Measurements from ENCODE around the gene CNKSR3.

Gene CNKSR3

DNA sequence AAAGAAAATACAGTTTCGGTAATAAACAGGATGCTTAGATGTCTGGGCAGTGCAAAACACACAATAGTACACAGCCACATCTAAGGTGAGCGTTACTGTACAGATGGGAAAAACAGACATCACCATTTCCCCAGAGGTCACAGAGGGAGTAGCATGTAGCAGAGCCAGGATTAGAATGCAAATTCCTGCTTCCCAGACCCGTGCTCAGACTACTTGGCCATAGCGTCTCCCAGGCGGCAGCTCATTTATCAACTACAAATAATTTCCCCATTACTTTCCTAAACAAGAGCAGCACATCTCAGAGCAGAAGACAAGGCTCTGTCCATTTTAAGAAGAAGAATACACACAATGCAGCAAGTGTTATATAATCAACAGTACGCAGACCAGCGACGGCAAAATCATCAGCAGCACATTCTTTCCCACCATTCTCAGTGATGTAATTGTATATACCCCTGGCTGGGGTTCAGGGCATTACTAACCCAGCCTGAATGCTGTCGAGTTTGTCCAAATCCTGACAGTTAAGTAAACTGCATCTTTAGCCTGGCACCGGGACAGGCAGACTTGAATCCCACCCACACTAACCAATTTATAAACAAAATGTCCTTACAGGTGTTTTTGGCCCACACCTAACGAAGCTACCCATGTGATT is 61.9 kb downstream of the CNKSR3 start:
- no peak for DNase-seq

GRCh38 chr6:154447954-154448353 is 62.5 kb downstream of the CNKSR3 start:
- DNase-seq = no peak

DNA sequence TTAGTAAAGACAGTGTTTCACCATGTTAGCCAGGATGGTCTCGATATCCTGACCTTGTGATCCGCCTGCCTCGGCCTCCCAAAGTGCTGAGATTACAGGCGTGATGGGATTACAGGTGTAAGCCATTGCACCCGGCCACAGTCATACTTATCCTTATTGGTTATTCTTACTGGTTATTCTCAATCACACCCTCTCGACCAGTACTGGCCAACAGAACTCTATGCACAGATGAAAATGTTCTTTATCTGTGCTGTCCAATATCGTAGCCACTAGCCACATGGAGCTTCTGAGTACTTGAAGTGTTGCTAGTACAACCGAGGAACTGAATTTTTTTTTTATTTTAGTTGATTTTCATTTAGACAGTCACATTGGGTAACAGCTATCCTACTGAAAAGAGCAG is 63.5 kb downstream of the CNKSR3 start:
- DNase-seq = no peak

DNA sequence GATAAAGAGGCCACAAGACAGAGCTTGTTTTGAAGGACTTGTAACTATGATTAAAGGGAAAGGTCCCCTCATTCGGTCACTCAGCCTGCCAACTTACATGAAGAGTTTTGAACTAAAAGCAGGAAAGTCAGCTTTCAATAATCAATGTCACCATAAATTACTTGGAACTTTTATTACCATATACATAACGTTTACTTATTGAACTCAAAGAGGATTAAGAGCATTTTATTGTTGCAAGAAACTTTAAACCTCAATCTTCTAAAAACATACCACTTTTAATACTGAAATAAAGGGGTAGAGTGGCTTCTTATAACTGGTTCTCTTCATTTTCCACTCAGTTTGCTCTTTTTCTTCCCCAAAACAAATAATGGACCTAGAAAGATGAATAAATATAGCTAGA is 65.1 kb downstream of the CNKSR3 start:
- no peak for DNase-seq

GRCh38 chr6:154441995-154442310 is 68.5 kb downstream of the CNKSR3 start:
- no peak for DNase-seq

GRCh38 chr6:154440422-154441043 is 70.0 kb downstream of the CNKSR3 start:
- no peak for DNase-seq

GRCh38 chr6:154440022-154440421 is 70.5 kb downstream of the CNKSR3 start:
- no peak for DNase-seq

- DNase-seq = no peak
Observed at GRCh38 chr6:154438882-154439415, 71.5 kb downstream of the CNKSR3 start.

DNA sequence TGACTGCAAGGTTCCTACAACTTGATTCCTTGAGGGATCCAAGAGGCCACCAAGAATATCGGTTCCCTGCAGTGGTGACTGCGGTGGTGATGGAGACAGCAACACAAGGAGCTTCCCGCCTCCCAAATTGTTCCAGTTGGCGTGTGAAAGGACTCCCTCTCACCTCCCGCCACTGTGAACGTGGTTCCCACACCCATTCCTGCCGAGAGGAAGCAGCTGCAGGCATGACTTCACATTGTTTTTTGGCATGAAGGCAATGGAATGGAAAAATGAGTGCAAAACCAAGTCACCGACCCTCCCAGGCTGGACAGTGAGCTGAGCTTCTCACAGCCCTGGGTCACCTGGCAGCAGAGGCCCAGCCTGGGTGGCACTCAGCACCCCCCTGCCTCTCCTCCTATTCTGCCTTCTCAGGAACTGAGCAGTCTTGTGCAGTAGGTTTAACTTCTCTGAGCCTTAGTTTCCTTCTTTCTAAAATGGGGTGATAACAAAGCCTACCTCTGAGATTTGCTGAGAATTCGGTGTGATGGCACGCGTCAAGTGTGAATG is 75.0 kb downstream of the CNKSR3 start:
- no peak for DNase-seq

- DNase-seq = no peak
Observed at GRCh38 chr6:154434662-154435061, 75.8 kb downstream of the CNKSR3 start.

GRCh38 chr6:154433477-154434241 is 76.8 kb downstream of the CNKSR3 start:
- DNase-seq = no peak

- no peak for DNase-seq
Observed at GRCh38 chr6:154432533-154433476, 77.7 kb downstream of the CNKSR3 start.

GRCh38 chr6:154430481-154430919 is 80.0 kb downstream of the CNKSR3 start:
- DNase-seq = no peak

DNA sequence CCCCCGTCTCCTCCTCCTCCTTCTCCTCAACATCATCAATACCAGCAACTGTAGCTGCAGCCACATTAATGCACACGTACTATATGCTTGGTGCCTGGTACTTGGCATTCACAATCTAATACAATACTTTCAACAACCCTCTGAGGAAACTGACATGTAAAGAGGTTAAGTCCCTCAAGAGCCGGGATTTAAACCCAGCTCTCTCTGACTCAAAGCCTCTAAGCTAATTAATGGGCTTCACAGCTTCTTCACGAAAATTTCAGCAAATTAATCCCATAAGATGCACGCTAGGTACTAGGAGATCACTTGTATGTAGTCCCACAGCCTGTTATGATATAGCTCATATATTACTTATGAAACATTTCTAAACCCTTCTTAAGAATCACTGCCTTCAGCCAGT is 80.8 kb downstream of the CNKSR3 start:
- no peak for DNase-seq

DNA sequence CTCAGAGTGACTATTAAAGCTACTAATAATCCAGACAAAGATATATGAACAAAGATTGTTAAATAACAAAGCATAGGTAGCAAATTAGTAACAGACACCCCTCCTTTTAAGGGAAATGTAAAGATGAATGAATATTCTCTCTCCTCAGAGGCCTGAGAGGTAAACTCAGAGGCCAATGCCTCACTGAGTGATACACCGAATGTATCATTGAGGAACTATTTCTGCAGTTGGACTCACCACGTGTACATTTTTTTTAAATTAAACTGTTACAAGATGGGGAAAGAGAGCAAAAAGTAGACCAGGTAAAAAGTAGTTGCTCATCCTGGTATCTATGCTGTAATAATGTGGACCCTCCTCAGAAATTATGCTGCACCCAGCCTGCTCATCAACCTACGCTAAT is 81.6 kb downstream of the CNKSR3 start:
- DNase-seq = no peak

DNA sequence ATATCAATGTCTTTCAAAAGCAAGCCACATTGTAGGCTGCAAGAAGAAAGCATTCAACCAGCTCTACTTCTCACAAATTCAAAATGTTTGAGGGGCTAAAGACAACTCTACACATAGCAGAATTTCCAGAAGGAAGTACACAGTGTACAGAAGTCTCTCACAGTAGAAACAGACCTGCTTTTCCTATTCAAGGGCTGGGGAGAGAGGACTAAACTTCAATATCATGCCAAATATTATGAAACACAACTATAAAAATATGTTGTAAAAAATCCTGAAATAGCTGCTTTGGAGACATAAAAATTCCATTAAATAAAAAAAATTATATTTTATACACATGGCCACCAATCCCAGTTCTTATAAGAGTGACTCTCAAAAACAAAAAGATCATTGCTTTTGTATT is 83.0 kb downstream of the CNKSR3 start:
- no peak for DNase-seq

- DNase-seq = no peak
Observed at GRCh38 chr6:154426997-154427396, 83.5 kb downstream of the CNKSR3 start.

- no peak for DNase-seq
Observed at GRCh38 chr6:154425034-154425433, 85.5 kb downstream of the CNKSR3 start.

DNA sequence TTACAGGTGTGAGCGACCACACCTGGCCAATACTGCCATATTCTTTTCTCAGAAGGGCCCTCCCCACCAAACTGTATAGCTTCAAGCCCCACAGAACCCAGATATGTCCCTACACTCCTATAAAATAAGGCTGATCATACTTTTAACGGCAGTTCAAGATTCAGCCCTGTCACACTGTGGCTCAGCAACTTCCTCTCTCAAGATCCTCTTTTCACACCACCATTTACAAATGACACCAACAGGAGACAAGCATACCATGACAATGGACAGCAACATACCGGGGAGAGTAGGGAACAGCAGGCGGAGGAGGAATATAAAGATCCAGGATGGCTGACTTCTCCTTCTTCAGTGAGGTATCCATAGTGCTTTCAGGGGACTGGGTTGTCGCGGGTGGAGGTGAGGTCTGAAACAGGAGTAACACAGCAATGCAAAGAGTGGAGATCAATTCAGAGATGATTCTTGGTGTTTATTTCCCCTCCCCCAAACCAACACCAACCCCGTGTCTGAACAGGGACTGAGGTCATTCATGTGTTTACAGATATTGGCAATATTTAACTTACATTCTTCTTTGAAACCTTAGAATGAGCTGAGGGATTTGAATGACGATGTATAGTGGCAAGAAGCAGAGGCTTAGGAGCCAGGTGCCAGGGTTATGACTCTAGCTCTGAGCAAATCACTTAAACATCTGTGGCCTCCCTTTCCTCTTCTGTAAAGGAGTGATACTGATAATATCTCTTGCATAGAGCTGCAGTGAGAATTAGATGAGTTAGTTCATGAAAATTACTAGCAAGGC is 96.3 kb downstream of the CNKSR3 start:
- no peak for DNase-seq

GRCh38 chr6:154412106-154412820 is 98.2 kb downstream of the CNKSR3 start:
- DNase-seq = no peak

- DNase-seq = no peak
Observed at GRCh38 chr6:154411076-154411475, 99.4 kb downstream of the CNKSR3 start.

Data from activated CD4-positive, CD25-positive, alpha-beta regulatory T cell (primary cell).